HAP-1 (cell line): Measurements from ENCODE around the gene LIPF.
"Not testable (repeated sequence)": the region's sequence is repeated elsewhere in the genome, so short reads cannot be mapped to it uniquely, and the experiment has no call there.

Experiments
- DNase-seq, 2 experiments: peaks; one replicate each; pipeline ENCODE4 v3.0.0-alpha.2; 2016 to 2020; ENCODE audit warnings: low spot score in 2 of 2
- H3K27me3 ChIP-seq: fragments of 250-450 bp; sonication (Bioruptor Pico); 2 replicates; pipeline ENCODE4 v1.5.1; 2020; ENCODE audit warnings: low read depth, mild to moderate bottlenecking, moderate library complexity
- H3K36me3 ChIP-seq: fragments of 250-450 bp; sonication (Bioruptor Pico); replicated peaks from 2 replicates; pipeline ENCODE4 v1.5.1; 2020; ENCODE audit warnings: mild to moderate bottlenecking
- H3K4me1 ChIP-seq: fragments of 250-450 bp; sonication (Bioruptor Pico); 2 replicates; pipeline ENCODE4 v1.5.1; 2020; ENCODE audit warnings: mild to moderate bottlenecking
- H3K4me3 ChIP-seq: fragments of 250-450 bp; sonication (Bioruptor Pico); 2 replicates; pipeline ENCODE4 v1.5.1; 2020; ENCODE audit warnings: mild to moderate bottlenecking, moderate library complexity
- H3K9me3 ChIP-seq: fragments of 250-450 bp; sonication (Bioruptor Pico); 2 replicates; pipeline ENCODE4 v1.5.1; 2020; ENCODE audit warnings: mild to moderate bottlenecking, moderate library complexity
- in situ Hi-C: fragments of 300-500 bp; cut with MboI; formaldehyde crosslinking; loops from 3 replicates; pipeline ENCODE4 v1.14.3; 2020; ENCODE audit warnings: low sequenced_read_pairs, inconsistent platforms, mixed read lengths

Gene LIPF

DNA sequence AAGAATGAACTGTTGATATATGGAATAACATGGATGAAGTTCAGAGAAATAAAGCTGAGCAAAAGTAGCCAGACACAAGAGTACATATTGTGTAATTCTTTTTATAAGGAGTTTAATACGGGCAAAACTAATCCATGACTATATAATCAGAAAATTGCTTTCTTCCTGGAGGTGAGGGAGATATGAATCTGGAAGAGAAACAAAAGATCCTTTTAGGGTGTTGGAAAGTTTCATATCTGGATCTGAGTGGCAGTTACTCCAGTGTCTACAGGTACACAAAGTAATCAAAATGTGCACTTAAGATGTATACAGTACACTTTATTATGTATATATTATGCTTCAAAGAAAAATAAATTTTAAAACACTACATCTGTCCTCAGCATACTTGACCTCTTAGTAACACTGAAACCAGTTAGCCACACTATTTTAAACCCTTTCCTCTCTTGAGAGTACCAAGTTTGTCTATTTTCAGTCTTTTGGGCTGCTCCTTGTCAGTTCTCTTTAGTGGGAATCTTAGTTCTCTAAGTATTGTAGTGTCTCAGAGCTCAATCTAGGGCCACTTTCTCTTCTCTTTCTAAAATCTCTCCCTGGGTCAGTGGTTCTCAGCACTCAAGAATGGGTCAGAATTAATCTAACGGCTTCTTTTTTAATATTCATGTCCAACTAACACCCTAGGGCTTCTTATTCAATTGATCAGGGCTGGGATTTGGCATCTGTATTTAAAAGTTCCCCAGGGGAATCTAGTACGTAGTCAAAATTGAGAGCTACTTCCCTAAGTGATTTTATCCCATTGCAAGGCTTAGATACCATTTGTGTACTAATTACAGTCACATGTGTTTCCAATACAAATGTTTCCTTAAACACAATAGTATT lies 4.3 kb upstream of the LIPF start:
- in situ Hi-C loops, result no loop called here
- H3K4me3 ChIP-seq, result no peak overlapping the region

DNA sequence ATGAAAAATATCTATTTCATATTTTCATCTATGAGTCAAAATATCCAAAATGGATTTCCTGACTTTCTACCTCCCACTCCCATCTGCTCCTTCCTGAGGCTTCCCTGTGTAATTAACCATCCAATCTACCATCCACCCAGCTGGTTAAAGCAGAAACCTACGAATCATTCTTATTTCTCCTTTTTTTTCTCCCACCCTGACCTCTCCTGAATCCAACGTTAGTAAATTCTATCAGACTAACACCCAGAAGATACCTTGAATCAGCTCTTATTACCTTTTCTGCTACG lies 3.7 kb upstream of the LIPF start:
- Histone ChIP-seq H3K27me3 (no peaks in the 10 kb centered on the region), H3K4me1 (no peaks in the 10 kb centered on the region), H3K4me3 (no peak overlapping the region), H3K9me3 (no peaks in the 10 kb centered on the region), H3K36me3 (no peaks in the 10 kb centered on the region)
- no peak for DNase-seq
- in situ Hi-C loops, result no loop called here

More for the DNA sequence above, 4.3 kb upstream of the LIPF start:
- Histone ChIP-seq H3K4me1 (no peaks in the 10 kb centered on the region), H3K9me3 (no peaks in the 10 kb centered on the region), H3K36me3 (no peaks in the 10 kb centered on the region), H3K27me3 (no peaks in the 10 kb centered on the region)
- no peak for DNase-seq

DNA sequence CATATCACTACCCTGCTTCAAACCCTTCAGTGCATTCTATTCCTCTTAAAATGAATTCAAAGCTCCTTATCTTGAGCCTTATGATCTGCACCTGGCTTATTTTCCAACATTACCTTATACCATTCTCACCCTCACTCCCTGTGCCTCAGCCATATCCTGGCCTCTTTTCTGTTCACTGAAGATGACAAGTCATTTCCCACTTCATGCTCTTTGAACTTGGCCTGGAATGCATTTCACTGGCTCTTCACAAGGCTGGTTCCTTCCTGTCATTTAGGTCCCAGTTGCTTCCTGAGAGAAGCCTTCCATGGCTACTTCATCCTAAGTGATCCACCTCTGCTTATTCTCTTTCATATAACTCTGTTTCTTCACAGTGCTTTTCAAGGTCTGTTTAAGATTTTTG lies 3.2 kb upstream of the LIPF start:
- DNase-seq, result no peak
- in situ Hi-C loops, result no loop called here
- H3K36me3 ChIP-seq, result no peaks in the 10 kb centered on the region
- no peaks in the 10 kb centered on the region for H3K27me3 ChIP-seq
- H3K4me1 ChIP-seq, result no peaks in the 10 kb centered on the region
- no peak overlapping the region for H3K4me3 ChIP-seq
- H3K9me3 ChIP-seq, result no peaks in the 10 kb centered on the region

DNA sequence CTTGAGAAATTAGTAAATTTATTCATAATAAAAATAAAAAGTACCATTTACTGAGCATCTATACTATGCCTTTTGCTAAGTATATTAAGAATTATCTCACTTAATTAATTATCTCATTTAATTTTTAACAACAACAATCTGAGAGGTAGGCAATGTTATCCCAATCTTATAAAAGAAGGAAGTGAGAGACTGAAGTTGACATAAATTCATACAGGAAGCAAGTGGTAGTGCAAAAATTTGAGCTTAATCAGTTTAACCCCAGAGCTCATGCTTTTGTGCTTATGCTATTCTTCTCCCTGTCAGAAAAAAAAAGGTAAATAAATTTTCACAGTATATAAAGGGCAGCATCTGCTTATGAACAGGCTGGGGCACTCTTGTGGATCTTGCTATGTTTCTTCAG lies 2.7 kb upstream of the LIPF start:
- Histone ChIP-seq H3K4me1 (no peaks in the 10 kb centered on the region), H3K9me3 (no peaks in the 10 kb centered on the region), H3K36me3 (no peaks in the 10 kb centered on the region), H3K27me3 (no peaks in the 10 kb centered on the region), H3K4me3 (no peak overlapping the region)
- DNase-seq, result no peak
- in situ Hi-C loops, result no loop called here

GRCh38 chr10:88663153-88663552 lies 1.1 kb upstream of the LIPF start:
- DNase-seq, in situ Hi-C loops, H3K27me3 ChIP-seq, H3K36me3 ChIP-seq, H3K4me1 ChIP-seq, H3K9me3 ChIP-seq, H3K4me3 ChIP-seq: not testable (repeated sequence)

- no peaks in the 10 kb centered on the region for H3K9me3 ChIP-seq
- no peak overlapping the region for H3K4me3 ChIP-seq
- H3K36me3 ChIP-seq, result no peaks in the 10 kb centered on the region
- in situ Hi-C loops, result no loop called here
- H3K27me3 ChIP-seq, result no peaks in the 10 kb centered on the region
- DNase-seq, result no peak
- H3K4me1 ChIP-seq, result no peaks in the 10 kb centered on the region
These were observed 4.2 kb downstream of the LIPF start for GRCh38 chr10:88668465-88668864.

DNA sequence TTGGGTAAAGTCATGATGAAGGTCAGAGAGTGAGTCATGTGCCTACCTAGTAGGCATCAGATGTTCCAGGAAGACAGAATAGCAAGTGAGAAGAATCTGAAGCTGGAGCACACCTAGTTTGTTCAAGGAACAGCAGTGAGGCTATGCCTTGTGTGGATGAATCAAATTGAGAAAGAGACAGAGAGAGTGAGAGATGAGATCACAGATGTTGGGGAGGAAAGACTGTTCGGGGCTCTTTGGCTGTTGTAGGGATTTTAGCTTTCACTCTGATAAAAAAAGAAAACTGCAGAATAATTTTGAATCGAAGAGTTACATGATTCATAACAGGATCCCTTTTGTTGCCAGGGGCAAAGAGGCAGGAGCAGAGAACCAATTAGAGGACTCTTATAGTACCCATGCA lies 6.3 kb downstream of the LIPF start:
- no peaks in the 10 kb centered on the region for H3K9me3 ChIP-seq
- peaks cover 2% of the 10 kb centered on the region; the same call in 1 of the 2 replicates for H3K4me1 ChIP-seq
- in situ Hi-C loops, result no loop called here
- no peak for DNase-seq
- H3K4me3 ChIP-seq, result no peak overlapping the region
- H3K36me3 ChIP-seq, result no peaks in the 10 kb centered on the region
- no peaks in the 10 kb centered on the region for H3K27me3 ChIP-seq

DNA sequence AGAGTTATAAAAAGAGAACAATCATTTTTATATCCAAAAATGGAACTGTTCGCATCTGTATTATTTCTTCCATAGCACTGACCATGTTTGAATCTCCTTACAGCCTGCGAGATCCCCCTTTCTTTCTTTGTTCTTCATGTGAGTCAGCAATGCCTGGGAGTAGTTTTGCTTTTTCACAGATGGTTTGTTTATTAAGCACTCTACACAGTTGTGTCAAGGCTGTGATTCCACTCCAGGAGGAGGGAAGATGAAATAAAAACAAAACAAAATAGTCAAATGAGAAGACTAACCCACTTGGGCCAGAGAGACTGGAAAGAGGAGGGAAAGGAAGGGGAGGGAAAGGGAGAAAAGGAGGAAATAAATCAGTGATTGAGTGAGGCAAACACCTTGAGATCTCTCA lies 7.8 kb downstream of the LIPF start:
- Histone ChIP-seq H3K9me3 (no peaks in the 10 kb centered on the region), H3K4me3 (no peak overlapping the region), H3K27me3 (no peaks in the 10 kb centered on the region), H3K36me3 (no peaks in the 10 kb centered on the region), H3K4me1 (peaks cover 18% of the 10 kb centered on the region)
- in situ Hi-C loops, result no loop called here
- no peak for DNase-seq

GRCh38 chr10:88676283-88677060 lies 12.2 kb downstream of the LIPF start:
- peaks cover 18% of the 10 kb centered on the region for H3K4me1 ChIP-seq
- no peaks in the 10 kb centered on the region for H3K36me3 ChIP-seq
- in situ Hi-C loops, result loop anchor here (25.0 kb wide), 1 partner anchor 136 kb away; the partner anchor contains the start of gene LIPM
- DNase-seq, result peak; percentile 29 to 69
- no peak overlapping the region for H3K4me3 ChIP-seq
- H3K27me3 ChIP-seq, result no peaks in the 10 kb centered on the region
- H3K9me3 ChIP-seq, result no peaks in the 10 kb centered on the region

GRCh38 chr10:88680958-88681357 lies 16.7 kb downstream of the LIPF start:
- no peak for DNase-seq
- H3K4me1 ChIP-seq, result peaks cover 11% of the 10 kb centered on the region
- H3K9me3 ChIP-seq, result no peaks in the 10 kb centered on the region
- H3K36me3 ChIP-seq, result no peaks in the 10 kb centered on the region
- no peak overlapping the region for H3K4me3 ChIP-seq
- no peaks in the 10 kb centered on the region for H3K27me3 ChIP-seq
- in situ Hi-C loops, result loop anchor here (25.0 kb wide), 1 partner anchor 131 kb away; the partner anchor contains the start of gene LIPM

DNA sequence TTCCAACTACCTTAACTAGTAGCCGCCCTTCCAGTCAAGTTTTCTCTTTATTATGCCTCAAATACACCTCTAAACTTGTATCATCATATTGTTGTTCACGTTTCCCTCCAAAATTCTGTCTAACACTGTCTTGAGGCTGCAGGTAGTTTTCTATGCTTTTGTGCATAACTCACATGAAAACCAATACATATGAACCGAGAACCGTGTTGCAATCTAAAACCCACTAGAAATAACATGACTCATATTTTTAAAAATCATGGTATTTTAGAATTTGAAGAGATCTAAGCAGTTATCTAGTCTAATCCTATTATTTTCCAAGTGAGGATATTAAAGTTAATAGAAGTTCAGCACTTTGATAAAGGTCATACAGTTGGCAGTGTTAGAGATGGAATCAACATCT lies 18.2 kb downstream of the LIPF start:
- no peaks in the 10 kb centered on the region for H3K4me1 ChIP-seq
- no peaks in the 10 kb centered on the region for H3K9me3 ChIP-seq
- in situ Hi-C loops, result loop anchor here (25.0 kb wide), 1 partner anchor 130 kb away; the partner anchor contains the start of gene LIPM
- no peaks in the 10 kb centered on the region for H3K27me3 ChIP-seq
- DNase-seq, result no peak
- H3K36me3 ChIP-seq, result no peaks in the 10 kb centered on the region
- H3K4me3 ChIP-seq, result no peak overlapping the region

GRCh38 chr10:88687853-88688467 lies 23.7 kb downstream of the LIPF start:
- H3K27me3 ChIP-seq, result no peaks in the 10 kb centered on the region
- H3K36me3 ChIP-seq, result no peaks in the 10 kb centered on the region
- H3K4me3 ChIP-seq, result no peak overlapping the region
- in situ Hi-C loops, result loop anchor here (25.0 kb wide), 1 partner anchor 124 kb away; the partner anchor contains the start of gene LIPM
- H3K9me3 ChIP-seq, result no peaks in the 10 kb centered on the region
- peak in 1 of 2 experiments; percentile 63 for DNase-seq
- no peaks in the 10 kb centered on the region for H3K4me1 ChIP-seq

GRCh38 chr10:88689366-88689765 lies 25.1 kb downstream of the LIPF start:
- no peaks in the 10 kb centered on the region for H3K27me3 ChIP-seq
- H3K4me3 ChIP-seq, result no peak overlapping the region
- DNase-seq, result no peak
- no peaks in the 10 kb centered on the region for H3K9me3 ChIP-seq
- no peaks in the 10 kb centered on the region for H3K36me3 ChIP-seq
- peaks cover 7% of the 10 kb centered on the region; the same call in 1 of the 2 replicates for H3K4me1 ChIP-seq
- in situ Hi-C loops, result loop anchor here (25.0 kb wide), 1 partner anchor 123 kb away; the partner anchor contains the start of gene LIPM
